C4-2B (cell line): ENCODE measurements around the gene KCNK5.

Experiments used
- CTCF ChIP-seq: fragments of 450-650 bp; conservative IDR thresholded peaks from 2 replicates; pipeline ENCODE4 v1.5.1; 2017; ENCODE audit warnings: mild to moderate bottlenecking
- ZFX ChIP-seq: fragments of 450-650 bp; IDR thresholded peaks from 2 replicates; pipeline ENCODE4 v1.6.1; 2017

GRCh38 chr6:39190545-39191235 is 38.6 kb downstream of the KCNK5 start:
- TF ChIP-seq CTCF (no peak), ZFX (no peak)
